HFFc6 (cell line): Measurements from ENCODE around the gene ITM2C. TPM values are rescaled to one million over a fixed set of nuclear protein-coding genes. Genes with fewer than 3 reads are reported as not detected.
A peak's percentile ranks its signal among the peaks of the same experiment; 100 is the strongest.

ENCODE experiments used
- DNase-seq: peaks from one replicate; pipeline ENCODE4 v3.0.0-alpha.2; 2018
- H3K27ac Mint-ChIP-seq: 2 replicates; pipeline ENCODE4 v1.8.0; 2020; ENCODE audit warnings: mild to moderate bottlenecking, mixed read lengths
- H3K27me3 Mint-ChIP-seq: 2 replicates; pipeline ENCODE4 v1.8.0; 2021; ENCODE audit warnings: mild to moderate bottlenecking, moderate library complexity, mixed read lengths; ENCODE audit not compliant: insufficient read depth
- H3K36me3 Mint-ChIP-seq: 2 replicates; pipeline ENCODE4 v1.8.0; 2021; ENCODE audit warnings: low read depth, mixed read lengths
- H3K4me1 Mint-ChIP-seq: 2 replicates; pipeline ENCODE4 v1.8.0; 2020; ENCODE audit warnings: low read depth, mixed read lengths
- H3K4me3 Mint-ChIP-seq: 2 replicates; pipeline ENCODE4 v1.8.0; 2020; ENCODE audit warnings: mild to moderate bottlenecking, moderate library complexity, mixed read lengths
- H3K9me3 Mint-ChIP-seq: 2 replicates; pipeline ENCODE4 v1.8.0; 2020; ENCODE audit warnings: mild to moderate bottlenecking, mixed read lengths
- total RNA-seq, 6 experiments: library from RNA; stranded (reverse); fragmentation: NEBNext Ultra II Directional; extraction: Animal tissue kit (Norgen Biotek cat#: 25700); gene quantifications; 2 replicates in 1 of 6; 3 replicates in 5 of 6; pipeline ENCODE4 v1.2.3, GENCODE V29; 2021
- TF ChIP-seq, protein P1 (sequence below): fragments of 200-600 bp; sonication (generic); IDR thresholded peaks from 2 replicates; pipeline ENCODE4 v1.5.0; 2021; ENCODE audit warnings: antibody characterized with exemption, mild to moderate bottlenecking

The ITM2C gene
- total RNA-seq, 6 experiments from 2014 or later, result 28.1 to 53.8 (median 29.4) TPM

- no peak overlapping the region for H3K27ac Mint-ChIP-seq
- TF ChIP-seq, protein P1, sequence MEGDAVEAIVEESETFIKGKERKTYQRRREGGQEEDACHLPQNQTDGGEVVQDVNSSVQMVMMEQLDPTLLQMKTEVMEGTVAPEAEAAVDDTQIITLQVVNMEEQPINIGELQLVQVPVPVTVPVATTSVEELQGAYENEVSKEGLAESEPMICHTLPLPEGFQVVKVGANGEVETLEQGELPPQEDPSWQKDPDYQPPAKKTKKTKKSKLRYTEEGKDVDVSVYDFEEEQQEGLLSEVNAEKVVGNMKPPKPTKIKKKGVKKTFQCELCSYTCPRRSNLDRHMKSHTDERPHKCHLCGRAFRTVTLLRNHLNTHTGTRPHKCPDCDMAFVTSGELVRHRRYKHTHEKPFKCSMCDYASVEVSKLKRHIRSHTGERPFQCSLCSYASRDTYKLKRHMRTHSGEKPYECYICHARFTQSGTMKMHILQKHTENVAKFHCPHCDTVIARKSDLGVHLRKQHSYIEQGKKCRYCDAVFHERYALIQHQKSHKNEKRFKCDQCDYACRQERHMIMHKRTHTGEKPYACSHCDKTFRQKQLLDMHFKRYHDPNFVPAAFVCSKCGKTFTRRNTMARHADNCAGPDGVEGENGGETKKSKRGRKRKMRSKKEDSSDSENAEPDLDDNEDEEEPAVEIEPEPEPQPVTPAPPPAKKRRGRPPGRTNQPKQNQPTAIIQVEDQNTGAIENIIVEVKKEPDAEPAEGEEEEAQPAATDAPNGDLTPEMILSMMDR, result no peak
- peaks cover 18% of the 10 kb centered on the region for H3K9me3 Mint-ChIP-seq
- DNase-seq, result no peak
- H3K4me1 Mint-ChIP-seq, result peaks cover 19% of the 10 kb centered on the region
- H3K36me3 Mint-ChIP-seq, result peaks cover 5% of the 10 kb centered on the region; the same call in 1 of the 2 replicates
- H3K4me3 Mint-ChIP-seq, result no peak overlapping the region
- peaks cover 41% of the 10 kb centered on the region for H3K27me3 Mint-ChIP-seq
Measured at GRCh38 chr2:230828272-230828961, 36.3 kb upstream of the ITM2C start.

DNA sequence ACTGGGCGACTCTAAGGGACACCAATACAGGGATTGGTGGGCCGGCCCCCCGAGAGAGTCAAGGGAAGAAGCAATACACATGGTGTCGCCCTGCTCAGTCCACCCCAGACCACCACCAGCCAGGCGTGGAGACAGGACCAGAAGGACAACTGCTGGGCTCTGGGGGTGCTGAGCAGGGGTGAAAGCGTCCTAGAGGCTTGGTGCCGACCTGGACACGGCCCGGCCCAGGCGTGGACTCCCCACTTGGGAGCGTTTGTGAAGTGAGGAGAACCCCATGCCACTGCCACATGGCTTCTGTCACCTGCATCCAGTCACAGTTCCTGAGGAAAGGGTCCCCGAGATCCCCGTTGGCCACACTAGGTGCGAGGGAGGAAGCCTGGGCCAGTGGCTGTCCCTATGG lies 35.4 kb upstream of the ITM2C start:
- H3K4me1 Mint-ChIP-seq, result peaks cover 17% of the 10 kb centered on the region
- peaks cover 18% of the 10 kb centered on the region for H3K9me3 Mint-ChIP-seq
- no peak overlapping the region for H3K4me3 Mint-ChIP-seq
- DNase-seq, result no peak
- TF ChIP-seq, protein P1, result no peak
- H3K27me3 Mint-ChIP-seq, result peaks cover 42% of the 10 kb centered on the region
- H3K36me3 Mint-ChIP-seq, result peaks cover 5% of the 10 kb centered on the region; the same call in 1 of the 2 replicates
- H3K27ac Mint-ChIP-seq, result no peak overlapping the region

GRCh38 chr2:230829959-230830358 lies 34.8 kb upstream of the ITM2C start:
- H3K27ac Mint-ChIP-seq, result no peak overlapping the region
- H3K4me1 Mint-ChIP-seq, result peaks cover 12% of the 10 kb centered on the region
- peaks cover 38% of the 10 kb centered on the region for H3K27me3 Mint-ChIP-seq
- H3K36me3 Mint-ChIP-seq, result peaks cover 5% of the 10 kb centered on the region; the same call in 1 of the 2 replicates
- TF ChIP-seq, protein P1, result no peak
- no peak for DNase-seq
- peaks cover 18% of the 10 kb centered on the region for H3K9me3 Mint-ChIP-seq
- no peak overlapping the region for H3K4me3 Mint-ChIP-seq

DNA sequence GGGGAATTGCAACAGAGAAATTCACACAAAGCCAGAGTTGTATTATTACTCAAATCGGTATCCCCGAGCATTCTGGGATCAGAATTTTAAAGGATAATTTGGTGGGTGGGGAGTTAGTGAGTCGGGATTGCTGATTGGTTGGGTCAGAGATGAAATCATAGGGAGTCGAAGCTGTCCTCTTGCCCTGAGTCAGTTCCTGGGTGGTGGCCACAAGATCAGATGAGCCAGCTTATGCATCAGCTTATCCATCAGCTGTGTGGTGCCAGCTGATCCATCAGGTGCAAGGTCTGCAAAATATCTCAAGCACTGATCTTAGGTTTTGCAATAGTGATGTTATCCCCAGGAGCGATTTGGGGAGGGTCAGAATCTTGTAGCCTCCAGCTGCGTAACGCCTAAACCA lies 34.3 kb upstream of the ITM2C start:
- Mint-ChIP-seq H3K9me3 (peaks cover 18% of the 10 kb centered on the region), H3K4me3 (no peak overlapping the region), H3K4me1 (peaks cover 12% of the 10 kb centered on the region), H3K27ac (no peak overlapping the region), H3K36me3 (peaks cover 5% of the 10 kb centered on the region; the same call in 1 of the 2 replicates), H3K27me3 (peaks cover 38% of the 10 kb centered on the region)
- peak; percentile 13 for DNase-seq
- TF ChIP-seq, protein P1, result no peak

DNA sequence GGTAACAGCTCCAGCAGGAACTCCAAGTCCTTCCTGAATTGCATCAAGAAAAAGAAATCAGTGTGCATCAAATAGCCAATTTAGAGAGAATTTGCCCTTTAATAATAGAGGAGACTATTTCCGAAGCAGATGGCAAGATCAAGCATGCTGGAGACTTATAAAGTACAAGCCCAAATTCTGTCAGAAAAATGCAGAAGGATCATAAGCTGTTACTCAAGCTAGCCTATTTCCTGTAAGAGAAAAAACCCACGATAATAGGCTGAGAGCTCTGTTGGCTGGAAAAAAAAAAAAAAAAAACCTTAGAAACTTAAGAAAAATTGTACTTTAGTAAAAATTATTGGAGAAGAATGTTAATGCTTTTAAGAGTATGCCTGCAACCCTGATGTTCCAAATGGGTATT lies 24.4 kb upstream of the ITM2C start:
- Mint-ChIP-seq H3K4me3 (no peak overlapping the region), H3K27me3 (peaks cover 52% of the 10 kb centered on the region), H3K4me1 (no peaks in the 10 kb centered on the region), H3K9me3 (peaks cover 18% of the 10 kb centered on the region; the same call in 1 of the 2 replicates), H3K27ac (no peak overlapping the region), H3K36me3 (peaks cover 6% of the 10 kb centered on the region)
- no peak for DNase-seq
- TF ChIP-seq, protein P1, result no peak
